Muscle layer of colon (tissue), 2 donors: ENCODE measurements around the gene HOXA3.

Experiments used
- H3K27ac ChIP-seq: one replicate; pipeline ENCODE4 v1.7.0; 2013; ENCODE audit warnings: low read depth, mild to moderate bottlenecking, low read length, moderate library complexity
- H3K27me3 ChIP-seq, 2 donors: one replicate each; pipeline ENCODE4 v1.7.0; 2013; ENCODE audit warnings: low read length in 2 of 2, mild to moderate bottlenecking in 2 of 2; ENCODE audit not compliant: insufficient read depth in 2 of 2, control insufficient read depth in 1 of 2
- H3K36me3 ChIP-seq: one replicate; pipeline ENCODE4 v1.7.0; 2013; ENCODE audit warnings: mild to moderate bottlenecking, low read length; ENCODE audit not compliant: insufficient read depth
- H3K4me1 ChIP-seq: one replicate; pipeline ENCODE4 v1.7.0; 2013; ENCODE audit warnings: mild to moderate bottlenecking, low read length; ENCODE audit not compliant: insufficient read depth
- H3K4me3 ChIP-seq, 2 donors: one replicate each; pipeline ENCODE4 v1.7.0; 2013; ENCODE audit warnings: low read length in 2 of 2, low read depth in 1 of 2, mild to moderate bottlenecking in 1 of 2, moderate library complexity in 1 of 2
- H3K9ac ChIP-seq: one replicate; pipeline ENCODE4 v1.7.0; 2013; ENCODE audit warnings: low read length
- H3K9me3 ChIP-seq: one replicate; pipeline ENCODE4 v1.7.0; 2013; ENCODE audit warnings: mild to moderate bottlenecking, low read length
- donor health status: abdominal sarcoma.
- donor health status: Adenocarcinoma of cecum.

HOXA3 gene

GRCh38 chr7:27116031-27116961 lies 36.1 kb downstream of the HOXA3 start:
- Histone ChIP-seq H3K27me3 (no peaks in the 10 kb centered on the region), H3K4me3 (peak overlapping the region; percentile 43 to 71), H3K9ac (peak overlapping the region; percentile 76), H3K36me3 (peaks cover 6% of the 10 kb centered on the region), H3K9me3 (no peaks in the 10 kb centered on the region), H3K27ac (peak overlapping the region; percentile 94), H3K4me1 (peaks cover 63% of the 10 kb centered on the region)

GRCh38 chr7:27115221-27116026 lies 37.0 kb downstream of the HOXA3 start:
- H3K27me3 ChIP-seq: no peaks in the 10 kb centered on the region
- H3K9ac ChIP-seq: peak overlapping the region; percentile 76
- peak overlapping the region; percentile 43 to 71 for H3K4me3 ChIP-seq
- peaks cover 62% of the 10 kb centered on the region for H3K4me1 ChIP-seq
- peaks cover 6% of the 10 kb centered on the region for H3K36me3 ChIP-seq
- H3K27ac ChIP-seq: peak overlapping the region; percentile 94
- no peaks in the 10 kb centered on the region for H3K9me3 ChIP-seq

GRCh38 chr7:27114881-27115220 lies 37.5 kb downstream of the HOXA3 start:
- Histone ChIP-seq H3K9ac (peak overlapping the region; percentile 76), H3K27ac (peak overlapping the region; percentile 94), H3K4me3 (peak overlapping the region; percentile 43 to 71), H3K4me1 (peaks cover 61% of the 10 kb centered on the region), H3K36me3 (peaks cover 6% of the 10 kb centered on the region), H3K9me3 (no peaks in the 10 kb centered on the region), H3K27me3 (no peaks in the 10 kb centered on the region)

GRCh38 chr7:27113991-27114769 lies 38.2 kb downstream of the HOXA3 start:
- Histone ChIP-seq H3K36me3 (peaks cover 1% of the 10 kb centered on the region), H3K4me1 (peaks cover 66% of the 10 kb centered on the region), H3K9ac (peak overlapping the region; percentile 64), H3K9me3 (no peaks in the 10 kb centered on the region), H3K4me3 (peak overlapping the region; percentile 30 to 70), H3K27me3 (no peaks in the 10 kb centered on the region), H3K27ac (peak overlapping the region; percentile 84)

GRCh38 chr7:27112955-27113949 lies 39.1 kb downstream of the HOXA3 start:
- peak overlapping the region; percentile 50 for H3K9ac ChIP-seq
- H3K4me3 ChIP-seq: peak overlapping the region; percentile 17 to 62
- no peaks in the 10 kb centered on the region for H3K27me3 ChIP-seq
- peak overlapping the region; percentile 67 for H3K27ac ChIP-seq
- no peaks in the 10 kb centered on the region for H3K9me3 ChIP-seq
- H3K4me1 ChIP-seq: peaks cover 66% of the 10 kb centered on the region
- no peaks in the 10 kb centered on the region for H3K36me3 ChIP-seq

GRCh38 chr7:27112361-27112760 lies 40.0 kb downstream of the HOXA3 start:
- peak overlapping the region; percentile 67 for H3K27ac ChIP-seq

GRCh38 chr7:27111751-27112277 lies 40.6 kb downstream of the HOXA3 start:
- no peaks in the 10 kb centered on the region for H3K9me3 ChIP-seq
- H3K4me3 ChIP-seq: no peak overlapping the region
- no peaks in the 10 kb centered on the region for H3K36me3 ChIP-seq
- peak overlapping the region; percentile 67 for H3K27ac ChIP-seq
- no peaks in the 10 kb centered on the region for H3K27me3 ChIP-seq
- peak overlapping the region; percentile 50 for H3K9ac ChIP-seq
- H3K4me1 ChIP-seq: peaks cover 62% of the 10 kb centered on the region

More at GRCh38 chr7:27112361-27112760, 40.0 kb downstream of the HOXA3 start:
- Histone ChIP-seq H3K4me1 (peaks cover 64% of the 10 kb centered on the region), H3K9me3 (no peaks in the 10 kb centered on the region), H3K36me3 (no peaks in the 10 kb centered on the region), H3K27me3 (no peaks in the 10 kb centered on the region), H3K9ac (peak overlapping the region; percentile 50), H3K4me3 (peak overlapping the region in 1 of 2 donors; percentile 17)

- Histone ChIP-seq H3K4me3 (peak overlapping the region in 1 of 2 donors; percentile 44), H3K27me3 (no peaks in the 10 kb centered on the region), H3K9ac (no peak overlapping the region), H3K36me3 (no peaks in the 10 kb centered on the region), H3K4me1 (peaks cover 56% of the 10 kb centered on the region), H3K27ac (peak overlapping the region; percentile 67), H3K9me3 (no peaks in the 10 kb centered on the region)
Measured at GRCh38 chr7:27111042-27111750, 41.2 kb downstream of the HOXA3 start.

- Histone ChIP-seq H3K4me1 (peaks cover 61% of the 10 kb centered on the region), H3K36me3 (no peaks in the 10 kb centered on the region), H3K27ac (peak overlapping the region; percentile 67), H3K9me3 (no peaks in the 10 kb centered on the region), H3K9ac (no peak overlapping the region), H3K27me3 (no peaks in the 10 kb centered on the region), H3K4me3 (peak overlapping the region in 1 of 2 donors; percentile 44)
Measured at GRCh38 chr7:27110186-27111031, 42.0 kb downstream of the HOXA3 start.
